Stimulated activated CD4-positive, alpha-beta T cell treated with anti-CD3 and anti-CD28 coated beads, TNF-alpha, amount 100 ng/mL, for 24 hours (primary cell): ENCODE data around the gene SAMD11.

Experiments used
- DNase-seq, 3 experiments: peaks; one replicate each; pipeline ENCODE4 v3.0.0-alpha.2; 2020; ENCODE audit warnings: low read depth in 3 of 3

SAMD11 gene

GRCh38 chr1:931380-932172 is 7.9 kb downstream of the SAMD11 start:
- no peak for DNase-seq

GRCh38 chr1:932173-932510 is 8.4 kb downstream of the SAMD11 start:
- no peak for DNase-seq

- DNase-seq, result no peak
These were observed 9.3 kb downstream of the SAMD11 start for GRCh38 chr1:932776-933602.

GRCh38 chr1:933603-933940 is 9.8 kb downstream of the SAMD11 start:
- no peak for DNase-seq

GRCh38 chr1:934991-935750 is 11.4 kb downstream of the SAMD11 start:
- DNase-seq, result no peak

- DNase-seq, result no peak
These were observed 12.1 kb downstream of the SAMD11 start for GRCh38 chr1:935751-936231.

GRCh38 chr1:936348-937264 is 12.9 kb downstream of the SAMD11 start:
- DNase-seq, result no peak

- no peak for DNase-seq
These were observed 13.8 kb downstream of the SAMD11 start for GRCh38 chr1:937521-937920.

- DNase-seq, result no peak
These were observed 14.5 kb downstream of the SAMD11 start for GRCh38 chr1:938088-938683.

GRCh38 chr1:938711-939489 is 15.2 kb downstream of the SAMD11 start:
- DNase-seq, result no peak

GRCh38 chr1:939511-940106 is 15.9 kb downstream of the SAMD11 start:
- DNase-seq, result no peak

- no peak for DNase-seq
These were observed 16.6 kb downstream of the SAMD11 start for GRCh38 chr1:940107-941014.

GRCh38 chr1:941015-941587 is 17.4 kb downstream of the SAMD11 start:
- DNase-seq, result no peak

- no peak for DNase-seq
These were observed 18.1 kb downstream of the SAMD11 start for GRCh38 chr1:941588-942383.

GRCh38 chr1:942411-942821 is 18.7 kb downstream of the SAMD11 start:
- no peak for DNase-seq

GRCh38 chr1:942864-943533 is 19.3 kb downstream of the SAMD11 start:
- DNase-seq, result no peak
